Gastrocnemius medialis (tissue), 4 donors: ENCODE data around the gene CCNQ.

ENCODE experiments used
- POLR2A ChIP-seq, 2 donors: fragments of 450-650 bp; IDR thresholded peaks; one replicate each; pipeline ENCODE4 v1.6.1; 2017; ENCODE audit warnings: antibody characterized with exemption in 2 of 2, mild to moderate bottlenecking in 2 of 2, moderate library complexity in 2 of 2
- TF ChIP-seq, protein P1 (sequence below), 5 experiments: fragments of 450-650 bp in 3 of 5; fragments of 200-600 bp in 2 of 5; sonication (generic) in 2 of 5; IDR thresholded peaks in 4 of 5; conservative IDR thresholded peaks in 1 of 5; 1 replicate in 4 of 5; 2 replicates in 1 of 5; pipeline ENCODE4 v1.5.1; 2016 to 2019; ENCODE audit warnings: antibody characterized with exemption in 5 of 5, mild to moderate bottlenecking in 3 of 5, moderate library complexity in 3 of 5

DNA sequence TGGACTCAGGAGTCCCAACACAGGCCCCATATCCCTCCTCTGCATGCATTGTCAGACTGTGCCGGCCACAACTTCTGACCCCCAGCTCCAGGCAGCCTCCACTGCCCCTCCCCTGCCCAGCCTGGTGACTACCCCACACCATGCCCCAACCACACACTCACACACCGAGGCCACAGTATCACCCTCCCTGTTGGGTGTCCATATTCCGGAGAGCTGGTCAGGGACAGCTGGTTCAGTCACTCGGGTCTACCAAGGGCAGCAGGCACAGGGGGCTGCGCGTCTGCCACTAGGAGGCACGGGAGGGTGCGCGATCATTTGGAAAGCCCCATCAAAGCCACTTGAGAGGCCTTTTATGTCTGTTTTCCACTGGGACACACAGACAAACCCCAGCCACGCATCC, 26.3 kb downstream of the CCNQ start:
- TF ChIP-seq, protein P1, sequence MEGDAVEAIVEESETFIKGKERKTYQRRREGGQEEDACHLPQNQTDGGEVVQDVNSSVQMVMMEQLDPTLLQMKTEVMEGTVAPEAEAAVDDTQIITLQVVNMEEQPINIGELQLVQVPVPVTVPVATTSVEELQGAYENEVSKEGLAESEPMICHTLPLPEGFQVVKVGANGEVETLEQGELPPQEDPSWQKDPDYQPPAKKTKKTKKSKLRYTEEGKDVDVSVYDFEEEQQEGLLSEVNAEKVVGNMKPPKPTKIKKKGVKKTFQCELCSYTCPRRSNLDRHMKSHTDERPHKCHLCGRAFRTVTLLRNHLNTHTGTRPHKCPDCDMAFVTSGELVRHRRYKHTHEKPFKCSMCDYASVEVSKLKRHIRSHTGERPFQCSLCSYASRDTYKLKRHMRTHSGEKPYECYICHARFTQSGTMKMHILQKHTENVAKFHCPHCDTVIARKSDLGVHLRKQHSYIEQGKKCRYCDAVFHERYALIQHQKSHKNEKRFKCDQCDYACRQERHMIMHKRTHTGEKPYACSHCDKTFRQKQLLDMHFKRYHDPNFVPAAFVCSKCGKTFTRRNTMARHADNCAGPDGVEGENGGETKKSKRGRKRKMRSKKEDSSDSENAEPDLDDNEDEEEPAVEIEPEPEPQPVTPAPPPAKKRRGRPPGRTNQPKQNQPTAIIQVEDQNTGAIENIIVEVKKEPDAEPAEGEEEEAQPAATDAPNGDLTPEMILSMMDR (IDR thresholded peaks at IDR 0.05 in 4 of 5, conservative IDR thresholded peaks at IDR 0.05 in 1 of 5): no peak
- no peak for TF ChIP-seq POLR2A (IDR thresholded peaks at IDR 0.05)
